Mucosa of stomach (tissue), 1 donor: ENCODE measurements around the gene PAX7.

ENCODE experiments used
- H3K27me3 ChIP-seq: one replicate; pipeline ENCODE4 v1.7.0; 2013; ENCODE audit warnings: mild to moderate bottlenecking, low read length; ENCODE audit not compliant: control insufficient read depth, insufficient read depth
- H3K36me3 ChIP-seq: one replicate; pipeline ENCODE4 v1.7.0; 2013; ENCODE audit warnings: low read length; ENCODE audit not compliant: control insufficient read depth, insufficient read depth
- H3K4me1 ChIP-seq: one replicate; pipeline ENCODE4 v1.7.0; 2013; ENCODE audit warnings: mild to moderate bottlenecking, low read length; ENCODE audit not compliant: control insufficient read depth, insufficient read depth
- H3K4me3 ChIP-seq: one replicate; pipeline ENCODE4 v1.7.0; 2013; ENCODE audit warnings: low read length
- H3K9ac ChIP-seq: one replicate; pipeline ENCODE4 v1.7.0; 2013; ENCODE audit warnings: mild to moderate bottlenecking, low read length, moderate library complexity
- H3K9me3 ChIP-seq: one replicate; pipeline ENCODE4 v1.7.0; 2013; ENCODE audit warnings: mild to moderate bottlenecking, low read length, moderate library complexity; ENCODE audit not compliant: control insufficient read depth
- donor health status: Pancreatic carcinoma.

Gene PAX7

DNA sequence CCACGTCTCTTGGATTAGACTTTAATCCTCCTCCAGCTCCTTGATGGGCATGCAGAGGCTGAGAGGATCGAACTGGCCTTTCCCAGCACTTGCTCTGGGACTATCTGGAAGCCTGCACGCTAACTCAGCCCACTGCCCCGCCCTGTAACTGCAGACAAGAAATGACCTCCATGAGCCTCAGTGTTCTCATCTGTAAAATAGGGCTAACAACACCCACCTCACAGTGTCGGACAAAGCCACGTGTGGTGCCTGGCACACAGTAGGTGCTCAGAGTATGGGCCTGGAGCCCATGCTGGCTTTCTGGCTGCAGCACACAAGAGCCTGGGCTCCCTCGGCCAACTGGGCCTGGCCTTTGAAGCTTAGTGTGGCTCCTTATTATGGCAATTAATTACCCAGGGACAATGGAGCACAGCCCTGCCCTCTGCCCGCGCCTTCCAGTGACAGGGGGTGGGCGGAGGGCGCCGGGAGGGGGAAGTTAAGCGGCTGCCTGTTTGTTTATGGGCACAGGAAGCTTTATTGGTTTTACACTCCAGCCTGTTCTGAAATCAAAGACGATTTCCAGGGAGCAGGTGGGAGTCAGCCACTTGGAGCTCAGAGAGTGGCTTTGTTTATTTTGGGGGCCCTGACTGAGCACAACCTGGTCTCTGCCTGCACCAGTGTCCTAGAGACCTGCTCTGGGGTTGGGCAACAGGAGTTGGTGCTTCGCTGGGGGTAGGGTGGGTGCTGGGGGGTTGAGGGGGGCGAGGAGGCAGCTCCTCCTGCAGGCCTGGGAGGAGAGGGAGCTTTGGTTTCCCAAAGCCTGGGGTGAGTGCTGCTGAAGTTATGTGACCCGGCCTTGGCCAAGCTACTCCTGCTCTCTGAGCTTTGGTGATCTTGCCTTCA lies 31.0 kb downstream of the PAX7 start:
- no peaks in the 10 kb centered on the region for H3K9me3 ChIP-seq
- H3K4me3 ChIP-seq = no peak overlapping the region
- peaks cover 14% of the 10 kb centered on the region for H3K4me1 ChIP-seq
- H3K9ac ChIP-seq = peak overlapping the region; percentile 28
- H3K36me3 ChIP-seq = no peaks in the 10 kb centered on the region
- peaks cover 22% of the 10 kb centered on the region for H3K27me3 ChIP-seq

DNA sequence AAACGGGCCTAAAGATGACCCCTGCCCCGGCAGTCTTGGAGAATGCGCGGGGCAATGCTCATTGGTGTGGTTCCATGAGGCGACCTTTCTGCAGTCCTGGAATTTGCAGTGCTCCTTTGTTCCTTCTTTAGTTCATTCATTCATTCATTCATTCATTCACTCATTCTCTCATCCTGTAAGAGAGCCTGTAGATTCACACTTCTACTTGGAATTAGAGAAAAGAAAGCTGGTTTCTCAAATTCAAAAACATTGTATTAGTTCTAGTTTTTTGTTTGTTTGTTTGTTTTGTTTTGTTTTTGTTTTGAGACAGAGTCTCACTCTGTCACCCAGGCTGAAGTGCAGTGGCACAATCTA lies 31.6 kb downstream of the PAX7 start:
- no peak overlapping the region for H3K4me3 ChIP-seq
- H3K36me3 ChIP-seq = no peaks in the 10 kb centered on the region
- H3K9ac ChIP-seq = no peak overlapping the region
- no peaks in the 10 kb centered on the region for H3K9me3 ChIP-seq
- H3K27me3 ChIP-seq = peaks cover 19% of the 10 kb centered on the region
- peaks cover 20% of the 10 kb centered on the region for H3K4me1 ChIP-seq

DNA sequence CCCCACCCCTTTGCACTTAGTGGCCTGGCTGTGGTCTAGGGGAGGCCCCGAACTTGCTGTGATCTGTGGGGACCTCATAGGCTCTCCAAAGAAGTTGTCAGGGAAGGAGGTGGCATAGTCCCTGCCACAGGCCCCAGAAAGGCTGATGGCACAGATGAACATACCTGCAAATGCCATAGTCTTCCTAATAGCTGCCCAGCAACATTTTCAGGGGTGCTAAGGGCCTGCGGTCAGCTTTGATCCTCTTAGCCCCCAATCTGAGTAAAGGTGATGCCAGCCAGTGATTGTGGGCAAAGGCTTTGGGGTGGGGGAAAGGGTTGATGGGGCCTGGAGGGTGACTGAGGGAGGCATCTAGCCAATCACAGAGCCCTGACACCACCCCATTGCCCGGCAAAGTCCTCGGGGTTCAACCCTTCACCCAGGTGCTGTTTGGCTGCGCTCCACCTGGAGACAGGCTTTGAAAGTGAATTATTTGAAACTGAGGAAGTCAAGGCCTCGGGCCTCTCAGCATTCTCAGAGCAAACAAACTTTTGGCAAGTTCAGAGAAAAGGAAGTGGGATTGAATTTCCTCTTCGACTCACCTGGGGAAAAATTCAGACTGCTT lies 35.8 kb downstream of the PAX7 start:
- no peaks in the 10 kb centered on the region for H3K9me3 ChIP-seq
- H3K27me3 ChIP-seq = peaks cover 8% of the 10 kb centered on the region

DNA sequence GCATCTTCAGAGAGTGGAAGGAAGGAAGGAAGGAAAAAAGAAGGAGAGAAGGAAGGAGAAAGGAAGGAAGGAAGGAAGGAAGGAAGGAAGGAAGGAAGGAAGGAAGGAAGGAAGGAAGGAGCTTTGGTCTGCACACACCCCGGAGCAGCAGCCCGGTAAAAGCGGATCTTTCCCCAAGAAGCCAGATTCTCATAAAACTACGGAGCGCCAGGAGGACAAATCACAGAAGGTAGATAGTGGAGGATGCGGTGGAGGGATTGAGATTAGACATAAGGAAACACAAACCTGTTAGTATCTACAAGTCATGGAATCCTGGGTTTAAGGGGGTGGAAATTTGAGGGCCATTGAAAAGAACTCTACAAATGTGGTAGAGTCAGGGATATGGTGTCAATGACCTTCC lies 36.7 kb downstream of the PAX7 start:
- H3K27me3 ChIP-seq = peaks cover 5% of the 10 kb centered on the region
- H3K36me3 ChIP-seq = no peaks in the 10 kb centered on the region
- no peak overlapping the region for H3K4me3 ChIP-seq
- no peak overlapping the region for H3K9ac ChIP-seq
- H3K4me1 ChIP-seq = peaks cover 52% of the 10 kb centered on the region
- no peaks in the 10 kb centered on the region for H3K9me3 ChIP-seq

More for the DNA sequence above, 35.8 kb downstream of the PAX7 start:
- no peaks in the 10 kb centered on the region for H3K36me3 ChIP-seq
- H3K9ac ChIP-seq = no peak overlapping the region
- peaks cover 56% of the 10 kb centered on the region for H3K4me1 ChIP-seq
- no peak overlapping the region for H3K4me3 ChIP-seq

DNA sequence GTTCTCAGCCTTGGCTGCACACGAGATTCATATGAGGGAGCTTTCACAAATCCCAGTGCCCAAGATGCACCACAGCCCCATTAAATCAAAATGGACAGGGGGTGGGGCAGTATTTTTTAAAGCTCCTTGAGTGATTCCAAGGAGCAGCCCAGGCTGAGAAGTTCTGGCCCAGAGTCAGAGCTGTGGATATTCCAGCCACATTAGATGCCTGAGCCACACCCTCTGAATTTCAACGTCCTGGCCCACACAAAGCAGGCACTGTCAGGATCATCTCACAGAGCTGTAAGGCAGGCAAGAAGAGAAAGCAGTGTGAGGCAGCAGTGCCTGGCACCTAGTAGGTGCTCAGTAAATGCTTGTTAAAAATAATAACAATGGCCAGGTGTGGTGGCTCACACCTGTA lies 37.4 kb downstream of the PAX7 start:
- Histone ChIP-seq H3K36me3 (no peaks in the 10 kb centered on the region), H3K9me3 (no peaks in the 10 kb centered on the region), H3K4me1 (peaks cover 52% of the 10 kb centered on the region), H3K9ac (no peak overlapping the region), H3K4me3 (no peak overlapping the region), H3K27me3 (peaks cover 5% of the 10 kb centered on the region)

DNA sequence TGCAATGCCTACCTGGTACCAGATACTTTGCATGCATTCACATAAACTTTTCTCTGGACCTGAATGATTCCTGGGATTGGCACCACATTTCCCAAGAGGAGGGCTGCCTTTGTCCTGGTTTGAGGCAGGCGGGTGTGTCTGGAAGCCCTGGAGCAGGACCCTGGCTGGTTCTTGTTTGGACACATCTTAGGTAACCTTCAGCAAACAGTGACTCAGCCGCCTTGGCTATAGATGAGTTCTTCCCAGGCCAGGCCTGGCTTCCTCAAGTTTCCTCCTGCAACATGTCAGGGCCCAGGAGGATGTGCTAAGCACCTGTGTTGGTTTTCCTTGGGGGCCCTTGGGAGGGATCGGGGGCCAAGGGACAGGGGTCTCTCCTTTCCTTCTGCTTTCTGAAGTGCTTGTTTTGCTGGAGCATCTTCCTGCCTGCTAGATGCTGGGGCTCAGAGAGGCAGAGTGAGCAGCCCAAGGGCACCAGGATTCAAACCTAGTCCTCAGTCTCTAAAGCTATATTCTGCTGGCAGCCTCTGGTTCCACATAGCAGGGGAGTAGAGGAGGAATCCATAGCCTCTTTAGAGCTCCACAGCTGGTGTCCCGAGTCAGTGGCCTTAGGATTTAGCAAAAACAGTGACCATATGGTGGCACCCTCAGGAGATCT lies 38.2 kb downstream of the PAX7 start:
- Histone ChIP-seq H3K9ac (no peak overlapping the region), H3K27me3 (peaks cover 5% of the 10 kb centered on the region), H3K4me3 (no peak overlapping the region), H3K4me1 (peaks cover 52% of the 10 kb centered on the region), H3K36me3 (no peaks in the 10 kb centered on the region), H3K9me3 (no peaks in the 10 kb centered on the region)

DNA sequence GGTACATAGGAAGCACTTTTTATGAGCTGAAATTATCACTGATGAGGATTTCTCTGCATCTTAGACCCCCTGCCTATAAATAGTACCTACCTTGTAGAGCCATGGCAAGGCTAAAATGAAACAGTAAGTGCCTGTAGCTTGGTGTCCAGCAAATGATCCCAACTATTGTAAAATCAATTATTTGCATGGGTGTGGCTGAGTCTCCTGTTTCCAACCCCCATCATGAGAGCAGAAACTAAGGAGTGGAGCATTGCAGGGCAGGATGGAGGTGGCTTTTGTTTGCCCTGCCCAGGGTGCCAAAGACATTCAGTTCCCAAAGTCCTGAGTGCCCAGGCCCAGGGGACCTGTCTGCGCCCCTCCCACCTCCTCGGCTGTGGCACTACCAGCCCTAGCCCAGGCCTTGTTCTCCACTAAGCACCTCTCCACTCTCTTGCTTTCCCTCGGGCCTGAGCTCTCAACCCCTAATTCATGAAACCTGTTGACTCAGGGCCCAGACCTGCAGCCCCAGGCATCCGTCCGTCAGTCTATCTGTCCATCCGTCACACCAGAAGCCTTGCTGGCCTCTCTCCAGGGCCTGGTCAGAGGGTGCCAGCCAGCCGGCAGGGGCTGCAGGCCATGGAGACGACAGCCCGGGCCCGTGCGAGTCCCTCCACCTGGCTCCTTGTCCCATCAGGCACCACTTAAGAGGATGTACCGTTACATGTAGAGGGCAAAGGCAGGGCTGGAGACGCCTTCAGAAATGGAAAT lies 39.6 kb downstream of the PAX7 start:
- H3K4me3 ChIP-seq = no peak overlapping the region
- H3K27me3 ChIP-seq = peaks cover 13% of the 10 kb centered on the region
- H3K9ac ChIP-seq = no peak overlapping the region
- no peaks in the 10 kb centered on the region for H3K36me3 ChIP-seq
- peaks cover 52% of the 10 kb centered on the region for H3K4me1 ChIP-seq
- no peaks in the 10 kb centered on the region for H3K9me3 ChIP-seq

DNA sequence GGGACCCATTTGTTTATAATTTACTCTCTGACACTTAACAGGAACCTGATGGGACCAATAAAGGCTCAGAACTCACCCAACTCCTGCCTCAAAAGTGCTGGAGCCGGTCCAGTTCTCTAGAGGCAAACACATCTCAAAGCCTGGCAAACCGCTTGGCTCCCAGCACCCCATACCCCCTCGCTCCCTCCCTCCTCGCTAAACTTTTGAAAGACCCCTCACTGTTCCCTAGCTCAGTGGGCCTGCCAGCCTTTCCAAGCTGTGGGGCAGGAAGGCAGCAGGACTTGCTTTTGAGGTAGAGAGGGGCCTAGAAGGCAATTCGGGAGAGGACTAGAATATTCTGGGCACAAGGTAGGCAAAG lies 40.2 kb downstream of the PAX7 start:
- H3K9me3 ChIP-seq = no peaks in the 10 kb centered on the region
- no peak overlapping the region for H3K4me3 ChIP-seq
- peaks cover 52% of the 10 kb centered on the region for H3K4me1 ChIP-seq
- H3K36me3 ChIP-seq = no peaks in the 10 kb centered on the region
- no peak overlapping the region for H3K9ac ChIP-seq
- peaks cover 18% of the 10 kb centered on the region for H3K27me3 ChIP-seq

DNA sequence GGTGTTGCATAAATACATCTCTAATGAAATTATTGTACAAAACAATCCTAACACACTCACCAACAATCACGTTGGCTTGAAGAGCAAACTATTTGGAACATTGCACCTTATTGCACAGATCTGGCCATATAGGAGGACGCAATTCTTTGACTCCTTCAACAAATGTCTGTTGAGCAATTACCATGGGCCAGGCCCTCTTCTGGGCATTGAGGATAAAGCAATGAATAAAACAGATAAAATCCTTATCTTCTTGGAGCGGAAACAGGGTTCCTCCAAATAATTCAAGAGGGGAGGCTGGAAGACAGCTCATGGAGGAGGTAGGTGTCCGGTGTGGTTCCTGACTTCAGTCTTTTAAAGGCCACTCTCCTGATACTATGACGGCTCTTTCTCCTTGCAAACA lies 43.3 kb downstream of the PAX7 start:
- peaks cover 25% of the 10 kb centered on the region for H3K4me1 ChIP-seq
- H3K9ac ChIP-seq = no peak overlapping the region
- H3K4me3 ChIP-seq = no peak overlapping the region
- H3K9me3 ChIP-seq = no peaks in the 10 kb centered on the region
- H3K36me3 ChIP-seq = no peaks in the 10 kb centered on the region
- peaks cover 24% of the 10 kb centered on the region for H3K27me3 ChIP-seq

DNA sequence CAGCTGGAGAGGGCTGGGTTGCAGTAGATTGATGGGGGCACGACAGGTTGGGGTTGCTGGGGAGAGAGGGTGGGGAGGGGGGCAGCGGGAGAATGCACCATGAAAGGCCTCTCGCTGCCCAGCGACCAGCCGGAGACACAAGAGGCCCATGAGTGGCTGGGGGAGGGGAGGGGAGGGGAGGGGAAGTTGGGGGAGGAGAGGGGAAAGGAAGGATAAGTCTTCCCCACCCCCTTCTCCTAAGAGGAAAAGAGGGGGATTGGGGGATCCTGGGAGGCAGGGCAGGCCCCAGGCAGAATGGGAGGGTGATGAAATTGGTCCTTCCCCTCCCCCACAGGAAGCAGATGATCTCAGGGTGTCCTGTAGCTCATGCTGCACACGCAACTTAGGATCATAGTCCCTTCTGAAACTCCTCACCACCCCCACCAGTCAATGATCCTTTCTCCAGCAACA lies 45.7 kb downstream of the PAX7 start:
- H3K4me1 ChIP-seq = peaks cover under 1% of the 10 kb centered on the region
- peaks cover 24% of the 10 kb centered on the region for H3K27me3 ChIP-seq
- no peaks in the 10 kb centered on the region for H3K9me3 ChIP-seq
- no peak overlapping the region for H3K4me3 ChIP-seq
- no peak overlapping the region for H3K9ac ChIP-seq
- H3K36me3 ChIP-seq = no peaks in the 10 kb centered on the region

DNA sequence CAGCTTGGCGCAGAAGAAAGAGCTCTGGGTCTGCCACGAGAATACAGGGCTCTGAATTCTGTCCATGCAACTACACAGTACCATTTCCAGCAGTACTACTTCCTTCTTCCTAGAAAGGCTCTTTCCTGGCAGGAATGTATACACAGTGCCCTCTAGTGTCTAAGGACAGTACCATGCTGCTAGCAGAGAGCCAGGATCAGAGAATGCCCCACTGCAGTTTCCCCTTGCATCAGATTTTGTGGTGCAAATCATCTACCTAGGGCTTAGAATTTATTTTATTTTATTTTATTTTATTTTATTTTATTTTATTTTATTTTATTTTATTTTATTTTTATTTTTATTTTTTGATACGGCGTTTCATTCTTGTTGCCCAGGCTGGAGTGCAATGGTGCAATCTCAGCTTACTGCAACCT lies 50.8 kb downstream of the PAX7 start:
- no peak overlapping the region for H3K4me3 ChIP-seq
- no peaks in the 10 kb centered on the region for H3K4me1 ChIP-seq
- H3K9me3 ChIP-seq = no peaks in the 10 kb centered on the region
- no peaks in the 10 kb centered on the region for H3K36me3 ChIP-seq
- H3K9ac ChIP-seq = no peak overlapping the region
- peaks cover 29% of the 10 kb centered on the region for H3K27me3 ChIP-seq

DNA sequence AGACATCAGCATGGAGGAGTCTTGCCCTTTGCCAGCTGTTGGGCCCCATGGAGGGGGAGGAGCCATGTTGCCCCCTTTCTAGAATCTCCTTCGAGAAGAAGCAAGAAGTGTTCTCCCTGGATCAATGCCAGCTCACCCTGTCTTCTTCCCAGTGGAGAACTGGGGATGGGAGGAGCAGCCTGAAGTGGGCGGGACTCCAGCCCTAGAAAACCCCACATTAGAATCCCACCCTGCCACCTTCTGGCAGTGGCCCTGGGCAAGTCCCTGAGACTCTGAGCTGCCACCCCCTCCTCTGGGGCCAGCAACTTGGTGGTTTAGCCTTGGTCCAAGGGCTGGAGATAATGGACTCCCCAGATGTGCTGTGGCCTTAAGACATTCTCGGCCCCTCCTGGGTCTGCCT lies 51.7 kb downstream of the PAX7 start:
- H3K4me3 ChIP-seq = no peak overlapping the region
- no peak overlapping the region for H3K9ac ChIP-seq
- H3K36me3 ChIP-seq = no peaks in the 10 kb centered on the region
- H3K4me1 ChIP-seq = no peaks in the 10 kb centered on the region
- H3K9me3 ChIP-seq = no peaks in the 10 kb centered on the region
- peaks cover 22% of the 10 kb centered on the region for H3K27me3 ChIP-seq
